HEK293 (cell line): ENCODE results near the gene PLEKHA5.

ENCODE experiments used
- CTCF ChIA-PET: fragments of 350-600 bp; formaldehyde crosslinking; extraction: SDS; loops from one replicate; lab custom pipeline; 2021; ENCODE audit warnings: antibody characterized with exemption; lab: Yijun Ruan, JAX
- POLR2A ChIA-PET: fragments of 300-600 bp; formaldehyde crosslinking; extraction: SDS; loops from one replicate; lab custom pipeline; 2020; ENCODE audit warnings: antibody characterized with exemption, inconsistent platforms; lab: Yijun Ruan, JAX
- H3K27ac ChIP-seq: fragments of 200-500 bp; sonication (Bioruptor generic); 2 replicates; pipeline ENCODE4 v1.5.1; 2014; ENCODE audit warnings: low read depth, low read length, control low read depth, inconsistent platforms; ENCODE audit errors: extremely low read depth
- H3K36me3 ChIP-seq, 2 experiments: fragments of 200-500 bp in 1 of 2; sonication (Bioruptor generic) in 1 of 2; 1 replicate in 1 of 2; 2 replicates in 1 of 2; pipeline ENCODE4 v1.5.1; 2014 to 2017; ENCODE audit warnings: inconsistent platforms in 2 of 2, low read length in 2 of 2; ENCODE audit not compliant: control insufficient read depth in 2 of 2, insufficient read depth in 1 of 2
- H3K4me1 ChIP-seq: fragments of 200-500 bp; sonication (Bioruptor generic); 2 replicates; pipeline ENCODE4 v1.5.1; 2014; ENCODE audit warnings: mild to moderate bottlenecking, low read length, inconsistent platforms; ENCODE audit not compliant: control insufficient read depth, insufficient read depth
- H3K4me3 ChIP-seq: 2 replicates; pipeline ENCODE4 v1.5.1; 2011; ENCODE audit warnings: low read depth, mild to moderate bottlenecking, control low read depth, low read length, moderate library complexity
- H3K9me3 ChIP-seq: fragments of 200-500 bp; sonication (Bioruptor generic); 2 replicates; pipeline ENCODE4 v1.5.1; 2014; ENCODE audit warnings: low read depth, low read length, inconsistent platforms; ENCODE audit not compliant: control insufficient read depth, insufficient read depth
- KLF8 ChIP-seq: fragments of 450-650 bp; formaldehyde crosslinking; IDR thresholded peaks from 2 replicates; pipeline ENCODE4 v1.5.1; 2016; ENCODE audit warnings: missing biosample characterization, missing genetic modification characterization
- PRDM1 ChIP-seq: fragments of 450-650 bp; formaldehyde crosslinking; IDR thresholded peaks from 2 replicates; pipeline ENCODE4; 2016; ENCODE audit warnings: missing biosample characterization, missing genetic modification characterization
- SALL2 ChIP-seq: fragments of 450-650 bp; formaldehyde crosslinking; IDR thresholded peaks from 2 replicates; pipeline ENCODE4 v1.5.0; 2017; ENCODE audit warnings: missing biosample characterization, mild to moderate bottlenecking, missing genetic modification characterization, borderline replicate concordance
- SCRT2 ChIP-seq: fragments of 450-650 bp; formaldehyde crosslinking; IDR thresholded peaks from 2 replicates; pipeline ENCODE4 v1.5.1; 2016; ENCODE audit warnings: missing biosample characterization, missing genetic modification characterization
- TCF7L2 ChIP-seq: IDR thresholded peaks from 2 replicates; pipeline ENCODE4 v1.6.1; 2011; ENCODE audit warnings: low read depth, mild to moderate bottlenecking, inconsistent platforms, low read length, moderate library complexity, borderline replicate concordance
- ZBTB20 ChIP-seq: fragments of 450-650 bp; formaldehyde crosslinking; IDR thresholded peaks from 2 replicates; pipeline ENCODE4 v1.5.1; 2016; ENCODE audit warnings: missing biosample characterization, missing genetic modification characterization
- ZFP69B ChIP-seq: fragments of 450-650 bp; formaldehyde crosslinking; IDR thresholded peaks from 2 replicates; pipeline ENCODE4 v1.5.1; 2016; ENCODE audit warnings: missing biosample characterization, missing genetic modification characterization
- ZNF18 ChIP-seq: fragments of 450-650 bp; formaldehyde crosslinking; IDR thresholded peaks from 2 replicates; pipeline ENCODE4 v1.5.1; 2016; ENCODE audit warnings: missing biosample characterization, missing genetic modification characterization
- ZNF2 ChIP-seq: fragments of 450-650 bp; formaldehyde crosslinking; IDR thresholded peaks from 2 replicates; pipeline ENCODE4 v1.5.1; 2016; ENCODE audit warnings: missing biosample characterization, missing genetic modification characterization
- ZNF221 ChIP-seq: fragments of 450-650 bp; formaldehyde crosslinking; IDR thresholded peaks from 2 replicates; pipeline ENCODE4 v1.5.1; 2017; ENCODE audit warnings: missing biosample characterization, missing genetic modification characterization, borderline replicate concordance
- ZNF239 ChIP-seq: fragments of 450-650 bp; formaldehyde crosslinking; IDR thresholded peaks from 2 replicates; pipeline ENCODE4 v1.5.1; 2016; ENCODE audit warnings: missing biosample characterization, missing genetic modification characterization
- ZNF274 ChIP-seq, 2 experiments: fragments of 200-500 bp in 1 of 2; fragments of 450-650 bp in 1 of 2; sonication (Bioruptor generic) in 1 of 2; formaldehyde crosslinking in 1 of 2; IDR thresholded peaks; 2 replicates each; pipeline versions ENCODE4 v1.5.1 to v1.6.1; 2014 to 2016; ENCODE audit warnings: borderline replicate concordance in 1 of 2, inconsistent platforms in 1 of 2, low read length in 1 of 2, missing biosample characterization in 1 of 2, missing genetic modification characterization in 1 of 2
- ZNF449 ChIP-seq: fragments of 450-650 bp; formaldehyde crosslinking; IDR thresholded peaks from 2 replicates; pipeline ENCODE4 v1.5.1; 2017; ENCODE audit warnings: missing biosample characterization, mild to moderate bottlenecking, missing genetic modification characterization, moderate library complexity
- ZNF585B ChIP-seq: fragments of 450-650 bp; formaldehyde crosslinking; IDR thresholded peaks from 2 replicates; pipeline ENCODE4 v1.5.1; 2016; ENCODE audit warnings: missing biosample characterization, missing genetic modification characterization
- ZNF639 ChIP-seq: fragments of 450-650 bp; formaldehyde crosslinking; IDR thresholded peaks from 2 replicates; pipeline ENCODE4 v1.5.1; 2016; ENCODE audit warnings: missing biosample characterization, missing genetic modification characterization
- ZNF654 ChIP-seq: fragments of 450-650 bp; formaldehyde crosslinking; IDR thresholded peaks from 2 replicates; pipeline ENCODE4 v1.5.1; 2016; ENCODE audit warnings: low read depth, missing biosample characterization, missing genetic modification characterization
- ZSCAN18 ChIP-seq: fragments of 450-650 bp; formaldehyde crosslinking; IDR thresholded peaks from 2 replicates; pipeline ENCODE4 v1.5.1; 2016; ENCODE audit warnings: missing biosample characterization, missing genetic modification characterization
- ZSCAN23 ChIP-seq: fragments of 450-650 bp; formaldehyde crosslinking; IDR thresholded peaks from 2 replicates; pipeline ENCODE4 v1.5.1; 2016; ENCODE audit warnings: missing biosample characterization, missing genetic modification characterization

PLEKHA5 gene

GRCh38 chr12:19144287-19144686, 14.8 kb downstream of the PLEKHA5 start:
- H3K4me1 ChIP-seq, result peaks cover 10% of the 10 kb centered on the region
- H3K4me3 ChIP-seq, result no peak overlapping the region
- no peak overlapping the region for H3K27ac ChIP-seq
- ChIA-PET CTCF (interaction anchor here (1.1 kb wide), 1 partner anchor 824 kb away, joined by 4 read pairs; no protein-coding TSS in a partner anchor), POLR2A (no interaction called here)
- no peaks in the 10 kb centered on the region for H3K9me3 ChIP-seq
- H3K36me3 ChIP-seq, result peaks cover 11 to 31% of the 10 kb centered on the region in 2 experiments
- no peak for TF ChIP-seq ZBTB20 (tag by site-specific recombination)
- no peak for TF ChIP-seq ZNF2
- TF ChIP-seq ZNF18, result no peak
- TF ChIP-seq ZNF221, result no peak
- TF ChIP-seq PRDM1 (tag by site-specific recombination), result no peak
- no peak for TF ChIP-seq TCF7L2
- TF ChIP-seq, all 188 proteins: peak for 0

- POLR2A ChIA-PET, result no interaction called here
- peaks cover 17 to 32% of the 10 kb centered on the region in 2 experiments for H3K36me3 ChIP-seq
- TF ChIP-seq ZNF239 (tag by site-specific recombination) (no peak), ZNF639 (no peak), ZNF449 (tag by site-specific recombination) (no peak), SALL2 (tag by site-specific recombination) (no peak), ZSCAN23 (tag by site-specific recombination) (no peak), ZNF585B (tag by site-specific recombination) (no peak), ZNF274 (IDR thresholded peaks at IDR 0.05; ENCODE audit: low read length) (no peak), ZNF274 (tag by site-specific recombination; IDR thresholded peaks at IDR 0.05; ENCODE audit: borderline replicate concordance) (no peak), ZSCAN18 (tag by site-specific recombination) (no peak)
- no peak overlapping the region for H3K27ac ChIP-seq
- no peaks in the 10 kb centered on the region for H3K9me3 ChIP-seq
- CTCF ChIA-PET, result no interaction called here
- H3K4me1 ChIP-seq, result peaks cover 6% of the 10 kb centered on the region; the same call in 1 of the 2 replicates
- no peak overlapping the region for H3K4me3 ChIP-seq
Observed at GRCh38 chr12:19144985-19145384, 15.5 kb downstream of the PLEKHA5 start.

GRCh38 chr12:19148860-19149259, 19.3 kb downstream of the PLEKHA5 start:
- Histone ChIP-seq H3K9me3 (no peaks in the 10 kb centered on the region), H3K4me1 (no peaks in the 10 kb centered on the region)
- POLR2A ChIA-PET, result no interaction called here
- CTCF ChIA-PET, result no interaction called here
- no peak for TF ChIP-seq ZNF2
- no peak for TF ChIP-seq SCRT2 (tag by site-specific recombination)
- no peak for TF ChIP-seq KLF8 (tag by site-specific recombination)
- TF ChIP-seq ZNF654, result no peak
- no peak for TF ChIP-seq ZFP69B (tag by site-specific recombination)
- TF ChIP-seq, all 188 proteins: peak for 0
- Histone ChIP-seq H3K4me3 (no peak overlapping the region), H3K27ac (no peak overlapping the region), H3K36me3 (peaks cover 16 to 19% of the 10 kb centered on the region in 2 experiments)
